Colonic mucosa (tissue), 4 donors: ENCODE measurements around the gene PKLR. TPM values are rescaled to one million over a fixed set of nuclear protein-coding genes. Genes with fewer than 3 reads are reported as not detected.
"Not testable (repeated sequence)": the region's sequence is repeated elsewhere in the genome, so short reads cannot be mapped to it uniquely, and the experiment has no call there.

Experiments used
- DNase-seq: peaks from one replicate; pipeline ENCODE4 v3.0.0-alpha.2; 2020
- H3K27ac ChIP-seq: fragments of 200-600 bp; one replicate; pipeline ENCODE4 v1.8.0; 2021
- H3K27me3 ChIP-seq: fragments of 200-600 bp; one replicate; pipeline ENCODE4 v1.8.0; 2021
- H3K36me3 ChIP-seq: fragments of 200-600 bp; one replicate; pipeline ENCODE4 v1.8.0; 2021
- H3K4me1 ChIP-seq: fragments of 200-600 bp; one replicate; pipeline ENCODE4 v1.8.0; 2021; ENCODE audit warnings: mild to moderate bottlenecking
- H3K4me3 ChIP-seq: fragments of 200-600 bp; one replicate; pipeline ENCODE4 v1.8.0; 2021
- H3K9ac ChIP-seq, 2 donors: one replicate each; pipeline ENCODE4 v1.7.0; 2013; ENCODE audit warnings: control low read depth in 2 of 2, low read depth in 2 of 2, low read length in 2 of 2
- H3K9me3 ChIP-seq: fragments of 200-600 bp; one replicate; pipeline ENCODE4 v1.8.0; 2021
- CTCF ChIP-seq: fragments of 200-600 bp; IDR thresholded peaks from one replicate; pipeline ENCODE4 v1.8.0; 2022; ENCODE audit warnings: antibody characterized with exemption, mild to moderate bottlenecking
- intact Hi-C: fragments of 100-400 bp; cut with DNase I; formaldehyde crosslinking; loops from one replicate; pipeline ENCODE4 v1.14.1; 2022
- total RNA-seq, 2 donors: library from RNA; stranded (reverse); fragmentation: NEBNext Ultra II Directional in 1 of 2; extraction: Animal tissue kit (Norgen Biotek cat#: 25700) in 1 of 2; gene quantifications; one replicate each; pipeline ENCODE4 v1.2.1, GENCODE V29; 2021
- donor health status: healthy.
- donor health status: DM: no; HTN: no; CAD: no.
- donor health status: DM: no; HTN: no; CAD: no.

Gene PKLR
- total RNA-seq, 2 donors from 2014 or later, result 1.6 to 2.9 TPM

DNA sequence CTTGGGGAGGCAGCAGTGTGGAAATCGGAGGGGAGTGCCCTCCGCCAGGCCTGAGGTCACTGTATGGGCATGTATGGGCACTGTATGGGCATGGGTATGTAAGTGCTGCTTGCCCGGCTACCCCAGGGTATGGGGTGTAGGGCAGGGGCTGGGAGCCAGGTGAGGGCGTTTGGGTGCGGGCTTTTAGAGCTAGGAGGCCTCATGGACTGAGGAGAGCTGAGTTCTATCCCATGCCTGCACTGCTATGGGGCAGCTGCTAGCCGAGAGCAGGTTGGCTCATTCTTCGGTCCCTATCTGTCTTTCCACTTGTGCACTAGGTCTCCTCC is 5.3 kb downstream of the PKLR start:
- Histone ChIP-seq H3K36me3 (no peaks in the 10 kb centered on the region), H3K27me3 (peaks cover 11% of the 10 kb centered on the region), H3K9me3 (no peaks in the 10 kb centered on the region), H3K27ac (no peak overlapping the region), H3K4me3 (no peak overlapping the region), H3K9ac (no peak overlapping the region), H3K4me1 (no peaks in the 10 kb centered on the region)
- intact Hi-C loops, result no loop called here
- no peak for DNase-seq
- no peak for TF ChIP-seq CTCF

DNA sequence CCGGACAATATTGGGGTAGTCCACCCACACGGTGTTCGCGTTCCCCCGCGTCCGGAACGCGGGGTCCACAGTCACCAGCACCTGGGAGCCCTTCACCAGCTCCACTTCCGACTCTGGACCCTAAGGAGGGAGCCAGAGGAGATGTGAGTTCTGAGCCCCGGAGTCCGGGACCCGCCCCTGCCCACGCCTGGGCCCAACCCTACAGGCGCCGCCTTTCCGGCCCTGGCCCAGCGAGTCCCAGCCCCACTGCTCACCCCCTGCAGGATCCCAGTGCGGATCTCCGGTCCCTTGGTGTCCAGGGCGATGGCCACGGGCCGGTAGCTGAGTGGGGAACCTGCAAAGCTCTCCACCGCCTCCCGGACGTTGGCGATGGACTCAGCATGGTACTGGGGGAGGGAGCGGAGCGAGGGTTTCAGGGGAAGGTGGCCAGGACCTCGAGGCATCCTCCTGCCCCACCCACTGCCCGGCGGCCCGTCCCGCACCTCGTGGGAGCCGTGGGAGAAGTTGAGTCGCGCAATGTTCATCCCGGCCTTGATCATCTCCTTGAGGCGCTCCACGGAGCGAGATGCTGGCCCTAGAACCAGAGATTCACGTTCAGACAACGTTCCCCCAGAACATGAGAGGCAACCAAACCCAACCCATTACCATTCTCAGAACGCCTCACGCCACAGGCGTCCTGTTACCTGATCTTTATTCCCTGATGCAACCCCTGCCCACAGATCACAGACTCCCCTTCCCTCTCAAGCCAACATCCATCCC is 5.9 kb downstream of the PKLR start:
- peak overlapping the region in 1 of 2 donors; percentile 12 for H3K9ac ChIP-seq
- no peak overlapping the region for H3K4me3 ChIP-seq
- intact Hi-C loops, result no loop called here
- H3K9me3 ChIP-seq, result no peaks in the 10 kb centered on the region
- H3K36me3 ChIP-seq, result no peaks in the 10 kb centered on the region
- no peaks in the 10 kb centered on the region for H3K4me1 ChIP-seq
- no peak for DNase-seq
- TF ChIP-seq CTCF, result no peak
- H3K27me3 ChIP-seq, result peaks cover 11% of the 10 kb centered on the region
- no peak overlapping the region for H3K27ac ChIP-seq

- no peaks in the 10 kb centered on the region for H3K36me3 ChIP-seq
- DNase-seq, result no peak
- H3K9me3 ChIP-seq, result no peaks in the 10 kb centered on the region
- intact Hi-C loops, result no loop called here
- H3K4me1 ChIP-seq, result no peaks in the 10 kb centered on the region
- H3K27me3 ChIP-seq, result peaks cover 11% of the 10 kb centered on the region
- H3K9ac ChIP-seq, result no peak overlapping the region
- no peak for TF ChIP-seq CTCF
- no peak overlapping the region for H3K27ac ChIP-seq
- no peak overlapping the region for H3K4me3 ChIP-seq
Measured at GRCh38 chr1:155294520-155295182, 6.6 kb downstream of the PKLR start.

DNA sequence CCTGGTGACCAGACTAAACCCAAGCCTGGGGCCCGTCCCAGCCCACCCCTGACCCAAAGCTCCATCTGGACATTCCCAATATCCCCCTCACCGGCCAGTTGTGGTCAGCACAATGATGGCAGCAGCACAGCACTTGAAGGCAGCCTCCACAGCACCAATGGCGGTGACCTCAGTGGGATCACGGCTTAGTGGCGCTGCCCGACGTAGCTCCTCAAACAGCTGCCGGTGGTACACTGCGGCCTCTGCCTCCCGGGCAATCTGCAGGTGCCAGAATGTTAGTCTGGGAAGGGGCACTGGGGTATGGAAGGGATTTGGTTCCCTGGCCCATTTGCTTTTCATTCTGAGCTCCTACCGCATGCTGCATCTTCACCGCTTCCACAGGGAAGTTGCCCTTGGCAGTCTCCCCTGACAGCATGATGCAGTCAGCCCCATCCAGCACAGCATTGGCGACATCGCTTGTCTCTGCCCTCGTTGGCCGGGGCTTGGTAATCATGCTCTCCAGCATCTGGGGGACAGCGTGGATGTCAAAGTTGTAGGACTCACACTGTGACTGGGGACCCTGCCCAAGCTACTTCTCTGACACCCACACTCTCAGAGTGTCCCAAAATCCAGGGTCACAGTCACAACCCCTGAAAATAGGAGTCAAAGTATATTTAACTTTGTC is 8.0 kb downstream of the PKLR start:
- Histone ChIP-seq H3K4me3 (no peak overlapping the region), H3K36me3 (no peaks in the 10 kb centered on the region), H3K9me3 (no peaks in the 10 kb centered on the region), H3K9ac (no peak overlapping the region), H3K4me1 (no peaks in the 10 kb centered on the region), H3K27ac (no peak overlapping the region), H3K27me3 (peaks cover 11% of the 10 kb centered on the region)
- intact Hi-C loops, result no loop called here
- no peak for DNase-seq
- TF ChIP-seq CTCF, result no peak

- H3K27ac ChIP-seq, H3K9ac ChIP-seq, H3K4me1 ChIP-seq, H3K4me3 ChIP-seq, H3K9me3 ChIP-seq, H3K36me3 ChIP-seq, intact Hi-C loops, DNase-seq: not testable (repeated sequence)
- peaks cover 11% of the 10 kb centered on the region for H3K27me3 ChIP-seq
Measured at GRCh38 chr1:155291006-155291405, 10.2 kb downstream of the PKLR start.
